Muscle of back (tissue), 13 donors: Measurements from ENCODE around the gene ZWINT. TPM values are rescaled to one million over a fixed set of nuclear protein-coding genes. Genes with fewer than 3 reads are reported as not detected.
A peak's percentile ranks its signal among the peaks of the same experiment; 100 is the strongest.

Experiments
- DNase-seq, 3 donors: peaks; one replicate each; pipeline versions ENCODE4 v3.0.0 to v3.0.0-alpha.2; 2013
- long read RNA-seq, 9 donors: transcript quantifications; one replicate each; lab custom pipeline, GENCODE V29; 2026
- polyA plus RNA-seq, 10 donors: library from polyadenylated mRNA; unstranded; fragments of 120-200 nt; gene quantifications; one replicate each; pipeline ENCODE4 v1.2.1, GENCODE V29; 2013; ENCODE audit not compliant: insufficient read length in 10 of 10

The ZWINT gene
- 10 to 100 TPM; 16.2 to 42.5 (median 24.2) TPM for polyA plus RNA-seq
- long read RNA-seq, donor 1, transcript ZWINT-203 (9 exons, 1,872 nt), result major isoform, 5 of 8 reads
- long read RNA-seq, donor 1, partial matches to known transcripts, result 0 of 8 reads
- long read RNA-seq, donor 1, other reads (novel, unspliced or antisense), result 0 of 8 reads
- long read RNA-seq, donor 2, partial matches to known transcripts, result 0 of 3 reads
- long read RNA-seq, donor 2, other reads (novel, unspliced or antisense), result 0 of 3 reads
- long read RNA-seq, donor 3, result 0 reads
- long read RNA-seq, donor 4, partial matches to known transcripts, result 0 of 6 reads
- long read RNA-seq, donor 4, other reads (novel, unspliced or antisense), result 0 of 6 reads
- long read RNA-seq, donor 5, transcript ZWINT-203 (9 exons, 1,872 nt), result major isoform, 6 of 7 reads
- long read RNA-seq, donor 5, partial matches to known transcripts, result 0 of 7 reads
- long read RNA-seq, donor 5, other reads (novel, unspliced or antisense), result 0 of 7 reads
- long read RNA-seq, donor 6, result 0 reads
- long read RNA-seq, donor 7, partial matches to known transcripts, result 0 of 3 reads
- long read RNA-seq, donor 7, other reads (novel, unspliced or antisense), result 0 of 3 reads
- long read RNA-seq, donor 8, transcript ZWINT-203 (9 exons, 1,872 nt), result major isoform, 7 of 10 reads
- long read RNA-seq, donor 8, partial matches to known transcripts, result 0 of 10 reads
- long read RNA-seq, donor 8, other reads (novel, unspliced or antisense), result 0 of 10 reads
- long read RNA-seq, donor 9, partial matches to known transcripts, result 0 of 1 reads
- long read RNA-seq, donor 9, other reads (novel, unspliced or antisense), result 0 of 1 reads

GRCh38 chr10:56360967-56361612 is at the start of gene ZWINT:
Gene ZWINT, minus strand, starts transcription at chr10:56361259. Its CDS starts 23 bp downstream, at chr10:56361236.
- DNase-seq, result peak; percentile 97 to 99 (median 97)

- no peak for DNase-seq
Measured at GRCh38 chr10:56383806-56384205, 22.7 kb upstream of the ZWINT start.

GRCh38 chr10:56370217-56371113 is 9.4 kb upstream of the ZWINT start:
- no peak for DNase-seq

- no peak for DNase-seq
Measured at GRCh38 chr10:56360583-56360966, 484 bp downstream of the ZWINT start.

- DNase-seq, result no peak
Measured at GRCh38 chr10:56359837-56360236, 1.2 kb downstream of the ZWINT start.

GRCh38 chr10:56357018-56357417 is 4.0 kb downstream of the ZWINT start:
- DNase-seq, result no peak

- DNase-seq, result no peak
Measured at GRCh38 chr10:56351909-56352630, 9.0 kb downstream of the ZWINT start.

GRCh38 chr10:56349611-56350010 is 11.4 kb downstream of the ZWINT start:
- no peak for DNase-seq

- DNase-seq, result no peak
Measured at GRCh38 chr10:56348101-56348500, 13.0 kb downstream of the ZWINT start.

GRCh38 chr10:56346845-56347415 is 14.1 kb downstream of the ZWINT start:
- no peak for DNase-seq

GRCh38 chr10:56341612-56342011 is 19.4 kb downstream of the ZWINT start:
- no peak for DNase-seq

GRCh38 chr10:56329961-56330360 is 31.1 kb downstream of the ZWINT start:
- no peak for DNase-seq

GRCh38 chr10:56327118-56327517 is 33.9 kb downstream of the ZWINT start:
- DNase-seq, result no peak

GRCh38 chr10:56319386-56319785 is 41.7 kb downstream of the ZWINT start:
- no peak for DNase-seq

- DNase-seq, result no peak
Measured at GRCh38 chr10:56318816-56319215, 42.2 kb downstream of the ZWINT start.

- no peak for DNase-seq
Measured at GRCh38 chr10:56317603-56318002, 43.5 kb downstream of the ZWINT start.

GRCh38 chr10:56316603-56317002 is 44.5 kb downstream of the ZWINT start:
- DNase-seq, result no peak
